ENCODE results near the gene NLK. TPM values are rescaled to one million over a fixed set of nuclear protein-coding genes. Genes with fewer than 3 reads are reported as not detected.
"Not testable (repeated sequence)": the region's sequence is repeated elsewhere in the genome, so short reads cannot be mapped to it uniquely, and the experiment has no call there.

Gene NLK
- total and polyA plus RNA-seq, 7 donors = 9.3 to 17.1 (median 15.0) TPM

DNA sequence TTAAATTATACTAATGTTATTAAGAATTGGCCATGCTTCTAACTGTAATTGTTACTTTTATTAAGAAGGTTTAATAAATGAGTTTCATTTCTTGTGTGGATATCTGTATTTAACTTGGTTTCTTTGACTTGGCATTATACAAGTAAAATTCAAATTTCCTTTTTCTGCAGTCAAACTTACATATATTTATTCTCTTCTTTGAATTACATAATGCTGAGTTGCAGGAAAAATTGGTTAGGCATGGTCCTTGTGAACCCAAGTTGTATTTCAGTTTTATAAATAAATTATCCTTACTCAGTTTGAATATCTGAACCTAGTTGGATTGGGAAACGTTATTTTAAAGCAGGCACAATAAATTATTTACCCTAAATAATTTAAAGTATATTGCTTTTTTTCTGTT is 54.8 kb downstream of the NLK start:
- no peak overlapping the region for H3K4me3 ChIP-seq
- intact Hi-C loops (cut with DNase I) = no loop called here

GRCh38 chr17:28097901-28098300 is 55.4 kb downstream of the NLK start:
- H3K27ac ChIP-seq = no peak overlapping the region
- TF ChIP-seq POLR2AphosphoS5 (IDR thresholded peaks at IDR 0.05) (no peak), POLR2A (IDR thresholded peaks at IDR 0.05) (no peak), CTCF (IDR thresholded peaks at IDR 0.05) (no peak), EP300 (IDR thresholded peaks at IDR 0.05) (no peak)
- no peaks in the 10 kb centered on the region for H3K9me3 ChIP-seq
- no peaks in the 10 kb centered on the region for H3K36me3 ChIP-seq
- 55 to 60% methylated on average over 2 of the region's 2 CpGs for WGBS, 2 donors
- H3K4me1 ChIP-seq = peaks cover 0 to 18% (median 3%) of the 10 kb centered on the region in 4 donors
- no peak overlapping the region for H3K4me3 ChIP-seq
- intact Hi-C loops (cut with DNase I) = no loop called here
- no peaks in the 10 kb centered on the region for H3K27me3 ChIP-seq
- no peak for DNase-seq

More for the DNA sequence above, 54.8 kb downstream of the NLK start:
- no peak for TF ChIP-seq POLR2A (IDR thresholded peaks at IDR 0.05)
- no peak for TF ChIP-seq EP300 (IDR thresholded peaks at IDR 0.05)
- TF ChIP-seq POLR2AphosphoS5 (IDR thresholded peaks at IDR 0.05) = no peak
- no peak for TF ChIP-seq CTCF (IDR thresholded peaks at IDR 0.05)
- Histone ChIP-seq H3K27me3 (no peaks in the 10 kb centered on the region), H3K9me3 (no peaks in the 10 kb centered on the region), H3K4me1 (peaks cover 0 to 18% (median 3%) of the 10 kb centered on the region in 4 donors), H3K36me3 (no peaks in the 10 kb centered on the region), H3K27ac (no peak overlapping the region)
- no peak for DNase-seq
- 75 to 81% methylated on average over 1 of the region's 1 CpG for WGBS, 2 donors

GRCh38 chr17:28098591-28098990 is 56.1 kb downstream of the NLK start:
- H3K4me1 ChIP-seq = peaks cover 0 to 18% (median 3%) of the 10 kb centered on the region in 4 donors
- H3K27ac ChIP-seq; intact Hi-C loops (cut with DNase I); H3K9me3 ChIP-seq; H3K27me3 ChIP-seq; H3K4me3 ChIP-seq; H3K36me3 ChIP-seq; DNase-seq: not testable (repeated sequence)
- WGBS, 2 donors = 98 to 99% methylated on average over 12 of the region's 12 CpGs

DNA sequence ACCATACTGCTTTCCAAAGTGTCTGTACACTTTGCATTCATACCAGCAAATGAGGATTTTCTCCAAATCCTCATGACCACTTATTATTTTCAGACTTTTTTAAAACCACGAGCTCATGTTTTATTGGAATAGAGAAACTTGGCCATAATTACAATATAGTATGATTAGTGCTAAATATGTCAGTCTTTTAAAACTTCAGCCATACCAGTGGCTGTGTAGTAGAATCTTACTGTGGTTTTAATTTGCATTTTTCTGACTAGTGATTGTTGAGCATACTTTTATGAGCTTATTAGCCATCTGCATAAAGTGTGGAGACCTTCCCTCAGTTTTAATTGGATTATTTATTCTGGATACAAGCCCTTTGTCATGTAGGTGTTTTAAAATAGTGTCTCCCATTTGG is 57.8 kb downstream of the NLK start:
- intact Hi-C loops (cut with DNase I) = no loop called here
- Histone ChIP-seq H3K27ac (no peak overlapping the region), H3K4me1 (peaks cover 0 to 18% (median 3%) of the 10 kb centered on the region in 4 donors), H3K9me3 (no peaks in the 10 kb centered on the region), H3K4me3 (no peak overlapping the region), H3K36me3 (no peaks in the 10 kb centered on the region), H3K27me3 (no peaks in the 10 kb centered on the region)
- no peak for TF ChIP-seq POLR2AphosphoS5 (IDR thresholded peaks at IDR 0.05)
- TF ChIP-seq CTCF (IDR thresholded peaks at IDR 0.05) = no peak
- no peak for TF ChIP-seq EP300 (IDR thresholded peaks at IDR 0.05)
- TF ChIP-seq POLR2A (IDR thresholded peaks at IDR 0.05) = no peak
- no peak for DNase-seq
- 92 to 99% methylated on average over 1 of the region's 1 CpG for WGBS, 2 donors

DNA sequence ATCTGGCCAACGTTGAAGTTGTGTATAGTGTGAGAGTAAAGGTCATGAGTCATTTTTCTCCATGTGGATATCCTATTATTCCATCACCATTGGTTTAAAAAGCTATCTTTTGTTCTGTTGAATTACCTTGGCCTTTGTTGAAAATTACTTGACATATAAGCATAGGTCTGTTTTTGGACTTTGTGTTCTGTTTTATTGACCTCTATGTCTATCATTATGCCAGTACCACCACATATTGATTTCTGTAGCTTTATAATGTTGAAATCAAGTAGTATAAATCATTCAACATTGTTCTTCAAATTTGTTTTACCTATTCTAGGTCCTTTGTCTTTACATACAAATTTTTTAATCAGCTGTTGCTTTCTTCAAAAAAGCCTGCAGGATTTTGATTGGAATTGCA is 58.5 kb downstream of the NLK start:
- Histone ChIP-seq H3K9me3 (no peaks in the 10 kb centered on the region), H3K27me3 (no peaks in the 10 kb centered on the region), H3K27ac (no peak overlapping the region), H3K4me1 (peaks cover 0 to 18% (median 3%) of the 10 kb centered on the region in 4 donors), H3K4me3 (no peak overlapping the region), H3K36me3 (no peaks in the 10 kb centered on the region)
- no peak for DNase-seq
- 29 to 81% methylated on average over 1 of the region's 1 CpG for WGBS, 2 donors
- TF ChIP-seq POLR2A (IDR thresholded peaks at IDR 0.05) (no peak), POLR2AphosphoS5 (IDR thresholded peaks at IDR 0.05) (no peak), CTCF (IDR thresholded peaks at IDR 0.05) (no peak), EP300 (IDR thresholded peaks at IDR 0.05) (no peak)
- intact Hi-C loops (cut with DNase I) = no loop called here

All from sigmoid colon (tissue), 7 donors.